ENCODE measurements around the gene PTPRO.
A peak's percentile ranks its signal among the peaks of the same experiment; 100 is the strongest.

The PTPRO gene

DNA sequence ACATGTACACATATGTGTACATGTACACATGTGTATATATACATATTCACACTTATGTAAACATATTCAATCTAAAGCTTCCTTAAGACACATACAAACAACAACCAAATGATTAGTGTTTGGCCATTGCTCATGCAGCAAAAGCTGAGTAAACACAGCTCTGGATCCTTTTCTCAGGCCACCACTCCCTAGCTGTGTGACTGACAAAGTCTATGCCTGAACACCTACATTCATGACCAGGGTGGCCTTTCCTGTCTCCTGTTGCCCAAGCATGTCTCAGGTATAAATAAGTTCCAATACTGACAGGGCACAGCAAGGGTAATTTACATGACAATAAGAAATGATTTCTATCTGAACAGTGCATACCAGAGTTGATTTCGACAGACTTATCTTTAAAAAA lies 1.4 kb upstream of the PTPRO start:
- TF ChIP-seq, protein P1, sequence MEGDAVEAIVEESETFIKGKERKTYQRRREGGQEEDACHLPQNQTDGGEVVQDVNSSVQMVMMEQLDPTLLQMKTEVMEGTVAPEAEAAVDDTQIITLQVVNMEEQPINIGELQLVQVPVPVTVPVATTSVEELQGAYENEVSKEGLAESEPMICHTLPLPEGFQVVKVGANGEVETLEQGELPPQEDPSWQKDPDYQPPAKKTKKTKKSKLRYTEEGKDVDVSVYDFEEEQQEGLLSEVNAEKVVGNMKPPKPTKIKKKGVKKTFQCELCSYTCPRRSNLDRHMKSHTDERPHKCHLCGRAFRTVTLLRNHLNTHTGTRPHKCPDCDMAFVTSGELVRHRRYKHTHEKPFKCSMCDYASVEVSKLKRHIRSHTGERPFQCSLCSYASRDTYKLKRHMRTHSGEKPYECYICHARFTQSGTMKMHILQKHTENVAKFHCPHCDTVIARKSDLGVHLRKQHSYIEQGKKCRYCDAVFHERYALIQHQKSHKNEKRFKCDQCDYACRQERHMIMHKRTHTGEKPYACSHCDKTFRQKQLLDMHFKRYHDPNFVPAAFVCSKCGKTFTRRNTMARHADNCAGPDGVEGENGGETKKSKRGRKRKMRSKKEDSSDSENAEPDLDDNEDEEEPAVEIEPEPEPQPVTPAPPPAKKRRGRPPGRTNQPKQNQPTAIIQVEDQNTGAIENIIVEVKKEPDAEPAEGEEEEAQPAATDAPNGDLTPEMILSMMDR (IDR thresholded peaks at IDR 0.05; ENCODE audit: low read depth, low read length) = no peak
- no peak for DNase-seq (ENCODE audit: extremely low read depth, low read depth)

DNA sequence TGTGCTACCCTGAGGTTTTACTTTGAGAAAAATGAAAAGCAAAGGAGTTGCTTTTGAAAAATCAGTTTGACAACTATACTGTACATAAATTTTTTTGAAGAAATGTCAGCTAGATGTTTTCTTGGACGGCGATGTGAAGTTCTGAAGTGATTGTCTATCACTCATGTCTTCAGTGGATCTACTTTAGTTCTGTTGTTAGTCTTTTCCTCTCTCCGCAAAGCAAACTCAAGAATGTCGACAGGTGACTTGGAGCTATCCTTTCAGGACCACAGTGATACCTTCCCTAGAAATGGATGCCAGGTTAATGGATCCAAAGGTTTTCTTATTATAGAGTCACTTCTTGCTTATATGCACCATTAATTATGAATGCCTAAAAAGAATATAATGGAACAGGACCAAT lies 1.2 kb downstream of the PTPRO start:
- TF ChIP-seq, protein P1 (IDR thresholded peaks at IDR 0.05; ENCODE audit: low read depth, low read length) = no peak
- DNase-seq (ENCODE audit: extremely low read depth, low read depth) = no peak

DNA sequence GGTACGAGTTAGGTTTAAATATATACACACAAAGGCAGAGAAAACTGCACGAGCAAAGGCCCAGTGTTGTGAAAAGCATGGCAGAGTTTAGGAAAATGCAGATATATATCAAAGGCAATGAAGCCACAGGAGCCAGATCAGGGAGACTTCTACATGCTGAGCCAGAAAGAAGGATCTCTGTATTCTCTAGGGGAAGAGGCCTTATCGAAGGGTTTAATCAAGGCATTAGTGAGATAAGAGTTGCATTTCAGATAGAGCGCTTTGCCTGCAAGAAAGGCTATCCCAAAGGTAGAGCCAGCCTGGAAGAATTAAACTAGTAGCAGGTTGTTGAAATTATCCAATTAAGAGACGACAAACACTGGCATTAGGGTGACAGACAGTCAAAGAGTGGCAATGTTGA lies 7.6 kb downstream of the PTPRO start:
- TF ChIP-seq, protein P1 (IDR thresholded peaks at IDR 0.05; ENCODE audit: low read depth, low read length) = no peak
- DNase-seq (ENCODE audit: extremely low read depth, low read depth) = no peak

DNA sequence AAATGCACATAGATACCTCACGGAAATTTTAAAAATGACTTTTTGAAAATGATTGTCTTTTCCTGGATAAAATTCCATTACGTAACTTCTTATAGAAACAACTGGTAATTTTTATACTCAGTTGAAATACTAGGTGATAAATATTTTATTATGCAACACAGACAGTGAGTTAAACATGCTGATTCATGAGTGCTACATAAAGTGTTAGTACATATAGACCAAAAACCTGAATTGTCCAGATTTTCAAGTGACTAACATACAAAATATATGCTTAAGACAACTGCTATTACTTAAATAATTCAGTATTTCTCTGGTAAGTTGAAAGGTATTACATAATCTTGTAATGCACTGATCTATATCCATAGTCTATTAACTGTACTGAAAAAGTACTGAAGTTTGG lies 11.9 kb downstream of the PTPRO start:
- no peak for DNase-seq (ENCODE audit: extremely low read depth, low read depth)

DNA sequence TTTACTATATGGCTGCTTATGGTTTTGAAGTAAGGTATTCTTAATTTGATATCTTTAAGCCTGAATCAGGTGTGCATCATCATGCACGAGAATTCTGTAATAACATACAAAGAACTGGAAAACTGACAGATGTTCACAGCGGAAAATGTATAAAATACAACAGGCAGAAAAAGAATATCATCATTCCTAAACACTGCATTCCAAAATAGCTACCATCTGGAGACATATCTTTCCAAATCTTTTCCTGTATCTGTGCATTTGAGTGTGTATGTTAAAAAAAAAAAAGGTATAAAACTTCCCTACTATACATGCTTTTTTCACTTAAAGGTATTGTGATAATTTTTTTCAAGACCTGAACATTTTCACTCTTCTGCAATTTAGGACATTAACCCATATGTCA lies 13.7 kb downstream of the PTPRO start:
- TF ChIP-seq, protein P1 (IDR thresholded peaks at IDR 0.05; ENCODE audit: low read depth, low read length) = no peak
- no peak for DNase-seq (ENCODE audit: extremely low read depth, low read depth)

More for the DNA sequence above, 11.9 kb downstream of the PTPRO start:
- TF ChIP-seq, protein P1 (IDR thresholded peaks at IDR 0.05; ENCODE audit: low read depth, low read length) = no peak

DNA sequence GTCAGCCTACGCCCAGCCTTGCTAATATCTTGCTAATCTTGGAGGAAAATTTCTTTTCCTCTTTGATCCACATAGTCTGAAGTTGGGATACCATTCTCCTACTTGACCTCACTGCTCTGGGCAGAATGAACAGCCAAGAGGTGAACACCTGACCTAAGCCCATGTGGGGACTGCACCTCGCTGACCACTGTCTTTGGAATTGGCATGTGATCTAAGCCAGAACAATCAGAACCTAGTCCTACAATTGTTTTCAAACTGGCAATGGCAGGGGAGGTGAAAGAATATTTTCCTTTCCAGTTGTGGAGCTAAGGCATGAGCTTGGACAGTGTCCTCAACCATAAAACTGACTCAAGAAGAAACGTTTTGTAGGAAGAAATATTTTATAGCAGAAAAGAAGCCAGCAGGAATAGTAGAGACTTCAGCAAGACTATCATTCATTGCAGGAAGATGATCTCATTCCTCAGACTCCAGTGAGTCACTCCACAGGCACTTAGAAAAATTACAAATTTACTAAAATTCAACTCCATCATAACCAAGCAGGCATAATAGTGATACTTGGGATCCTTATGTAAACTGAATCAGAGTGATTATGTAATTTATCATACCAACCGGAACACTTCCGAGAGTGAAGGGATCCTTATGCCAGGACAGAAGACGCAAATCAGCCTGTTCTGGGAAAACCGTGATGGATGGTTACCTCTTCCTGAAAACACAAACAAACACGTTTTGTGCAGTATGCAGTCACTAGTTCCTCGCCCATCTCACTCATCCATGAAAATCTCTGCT lies 14.7 kb downstream of the PTPRO start:
- TF ChIP-seq, protein P1 (IDR thresholded peaks at IDR 0.05; ENCODE audit: low read depth, low read length) = no peak
- DNase-seq (ENCODE audit: extremely low read depth, low read depth) = peak; percentile 32

DNA sequence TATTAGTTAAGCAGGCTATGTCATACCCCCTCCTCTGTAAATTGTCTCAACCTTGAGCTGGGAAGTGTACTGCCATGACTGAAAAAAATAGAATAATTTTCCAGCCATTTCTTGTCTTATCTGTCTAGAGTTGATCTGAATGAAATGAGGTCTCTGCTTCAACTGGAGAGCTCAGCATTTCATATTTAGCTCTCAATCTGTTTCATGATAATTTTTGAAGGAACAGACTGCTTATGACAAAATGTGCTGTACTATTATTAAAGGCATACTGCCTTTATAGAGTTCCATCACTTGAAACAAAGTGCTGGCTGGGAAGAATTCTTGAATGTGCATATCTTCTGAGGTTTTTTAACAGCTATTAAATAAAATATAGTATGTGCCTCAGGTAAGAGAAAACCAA lies 19.1 kb downstream of the PTPRO start:
- DNase-seq (ENCODE audit: extremely low read depth, low read depth) = no peak
- TF ChIP-seq, protein P1 (IDR thresholded peaks at IDR 0.05; ENCODE audit: low read depth, low read length) = no peak
